Thyroid gland (tissue), 4 donors: ENCODE results near the gene SUN2.

Experiments
- CTCF ChIP-seq, 6 experiments: fragments of 200-600 bp in 3 of 6; fragments of 450-650 bp in 3 of 6; sonication (generic) in 3 of 6; IDR thresholded peaks; one replicate each; pipeline ENCODE4 v1.5.1; 2016 to 2019; ENCODE audit warnings: antibody characterized with exemption in 6 of 6, mild to moderate bottlenecking in 2 of 6, inconsistent platforms in 1 of 6, moderate library complexity in 1 of 6
- POLR2A ChIP-seq, 2 donors: fragments of 450-650 bp; IDR thresholded peaks; one replicate each; pipeline ENCODE4 v1.6.1; 2017; ENCODE audit warnings: antibody characterized with exemption in 2 of 2, mild to moderate bottlenecking in 2 of 2, moderate library complexity in 1 of 2

DNA sequence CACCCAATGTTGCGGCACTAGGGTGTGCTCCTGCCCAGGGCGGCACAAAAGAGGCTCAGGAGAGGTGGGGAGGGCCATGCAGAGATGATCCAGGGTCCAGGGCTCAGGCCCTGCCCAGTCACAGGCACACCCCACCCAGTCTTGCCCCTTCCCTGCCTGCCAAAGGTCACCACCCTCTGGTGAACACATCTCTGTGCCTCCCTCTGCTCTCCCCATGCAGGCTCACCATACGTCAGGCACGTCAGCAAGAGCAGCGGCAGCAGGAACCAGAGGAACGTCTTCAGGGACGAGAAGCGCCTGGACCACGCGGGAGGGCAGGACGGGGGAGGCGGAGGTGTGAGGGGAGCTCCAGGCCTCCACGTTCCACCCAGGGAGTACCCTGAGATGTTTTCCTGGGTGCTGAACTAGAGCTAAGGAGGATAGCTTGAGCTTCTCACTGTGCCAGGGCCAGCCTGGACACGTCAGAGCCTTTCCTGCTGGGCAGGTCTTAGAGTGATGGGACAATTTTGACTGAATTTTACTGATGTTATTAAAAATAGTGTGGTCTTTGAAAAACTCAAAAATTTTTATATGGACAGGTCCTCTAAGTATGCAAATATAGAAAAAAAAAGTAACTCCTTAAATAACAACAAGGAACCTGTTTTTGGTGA, 7.2 kb downstream of the SUN2 start:
- TF ChIP-seq CTCF (IDR thresholded peaks at IDR 0.05) (no peak), POLR2A (IDR thresholded peaks at IDR 0.05) (no peak)
